IMR-90 (cell line): Measurements from ENCODE around the gene RFPL4AL1. TPM values are rescaled to one million over a fixed set of nuclear protein-coding genes. Genes with fewer than 3 reads are reported as not detected.

Source experiments
- ATAC-seq: fragments of 200-7000 bp; cut with Tn5 transposase; 2 replicates; pipeline ENCODE4 v1.9.1; 2020; ENCODE audit warnings: low read depth, mild to moderate bottlenecking, moderate library complexity
- BruUV-seq: library from RNA; stranded (reverse); fragments of 400-500 nt; replicated peaks from 2 replicates; lab custom pipeline; 2021; lab: Mats Ljungman, UMichigan
- CTCF ChIA-PET: fragments of 300-600 bp; formaldehyde crosslinking; extraction: SDS; loops from one replicate; lab custom pipeline; 2021; ENCODE audit warnings: antibody characterized with exemption; lab: Yijun Ruan, JAX
- POLR2A ChIA-PET: fragments of 300-600 bp; sonication (Branson Sonifier 250); formaldehyde crosslinking; loops from one replicate; lab custom pipeline; 2022; ENCODE audit warnings: antibody characterized with exemption; ENCODE audit not compliant: unreplicated experiment; lab: Charles Lee
- DNase-seq: peaks from one replicate; pipeline ENCODE4 v3.0.0; 2013
- H2AFZ ChIP-seq: replicated peaks from 2 replicates; pipeline ENCODE3; 2013; ENCODE audit warnings: low read length, mild to moderate bottlenecking; ENCODE audit not compliant: poor library complexity
- H2AK5ac ChIP-seq: 2 replicates; pipeline ENCODE4 v1.6.1; 2013; ENCODE audit warnings: low read depth, low read length, inconsistent platforms
- H2AK9ac ChIP-seq: replicated peaks from 2 replicates; pipeline ENCODE3; 2013; ENCODE audit warnings: mild to moderate bottlenecking, low read depth, low read length, moderate library complexity; ENCODE audit not compliant: poor library complexity
- H2BK120ac ChIP-seq: 2 replicates; pipeline ENCODE4 v1.6.1; 2013; ENCODE audit warnings: low read depth, low read length, inconsistent platforms
- H2BK15ac ChIP-seq: 3 replicates; pipeline ENCODE4 v1.6.1; 2013; ENCODE audit warnings: low read depth, low read length, inconsistent platforms
- H2BK20ac ChIP-seq: 2 replicates; pipeline ENCODE4 v1.6.1; 2013; ENCODE audit warnings: low read depth, mild to moderate bottlenecking, inconsistent platforms, low read length, moderate library complexity
- H2BK5ac ChIP-seq: 2 replicates; pipeline ENCODE4 v1.6.1; 2013; ENCODE audit warnings: mild to moderate bottlenecking, low read depth, low read length, inconsistent platforms; ENCODE audit not compliant: poor library complexity, severe bottlenecking
- H3K14ac ChIP-seq: replicated peaks from 2 replicates; pipeline ENCODE4 v1.6.1; 2013; ENCODE audit warnings: low read depth, low read length, inconsistent platforms
- H3K18ac ChIP-seq: 2 replicates; pipeline ENCODE4 v1.6.1; 2013; ENCODE audit warnings: low read depth, low read length, control low read depth
- H3K23ac ChIP-seq: 2 replicates; pipeline ENCODE4 v1.6.1; 2013; ENCODE audit warnings: low read depth, low read length, inconsistent platforms
- H3K27ac ChIP-seq: 2 replicates; pipeline ENCODE4 v1.5.1; 2013; ENCODE audit warnings: mild to moderate bottlenecking, control low read depth, low read length; ENCODE audit not compliant: insufficient read depth
- H3K27me3 ChIP-seq: 2 replicates; pipeline ENCODE4 v1.6.1; 2013; ENCODE audit warnings: low read length; ENCODE audit not compliant: control insufficient read depth, insufficient read depth
- H3K36me3 ChIP-seq: 2 replicates; pipeline ENCODE4 v1.6.1; 2013; ENCODE audit warnings: low read length, mixed read lengths; ENCODE audit not compliant: control insufficient read depth, insufficient read depth
- H3K4ac ChIP-seq: 2 replicates; pipeline ENCODE4 v1.6.1; 2013; ENCODE audit warnings: low read depth, low read length, inconsistent platforms
- H3K4me1 ChIP-seq: 2 replicates; pipeline ENCODE4 v1.6.1; 2013; ENCODE audit warnings: low read length, mixed read lengths; ENCODE audit not compliant: control insufficient read depth, insufficient read depth
- H3K4me2 ChIP-seq: 2 replicates; pipeline ENCODE4 v1.6.1; 2013; ENCODE audit warnings: low read depth, mild to moderate bottlenecking, control low read depth, low read length, moderate library complexity
- H3K4me3 ChIP-seq: 2 replicates; pipeline ENCODE4 v1.5.1; 2013; ENCODE audit warnings: low read depth, mild to moderate bottlenecking, control low read depth, low read length, moderate library complexity; ENCODE audit not compliant: insufficient read depth
- H3K56ac ChIP-seq: 2 replicates; pipeline ENCODE4 v1.6.1; 2013; ENCODE audit warnings: low read length, inconsistent platforms; ENCODE audit not compliant: insufficient read depth; ENCODE audit errors: extremely low read depth
- H3K79me1 ChIP-seq, 2 experiments: 2 replicates each; pipeline ENCODE4 v1.6.1; 2013; ENCODE audit warnings: low read length in 2 of 2, inconsistent platforms in 1 of 2, low read depth in 1 of 2
- H3K9ac ChIP-seq: 2 replicates; pipeline ENCODE4 v1.6.1; 2013; ENCODE audit warnings: low read depth, low read length, control low read depth
- H3K9me1 ChIP-seq: 2 replicates; pipeline ENCODE4 v1.6.1; 2013; ENCODE audit warnings: low read length, inconsistent platforms; ENCODE audit not compliant: insufficient read depth
- H3K9me3 ChIP-seq: 2 replicates; pipeline ENCODE4 v1.6.1; 2013; ENCODE audit warnings: low read length; ENCODE audit not compliant: control insufficient read depth, insufficient read depth
- H4K20me1 ChIP-seq: 2 replicates; pipeline ENCODE4 v1.6.1; 2013; ENCODE audit warnings: low read length, inconsistent platforms; ENCODE audit not compliant: insufficient read depth
- H4K5ac ChIP-seq: 2 replicates; pipeline ENCODE4 v1.6.1; 2013; ENCODE audit warnings: mild to moderate bottlenecking, low read depth, low read length, control low read depth
- H4K8ac ChIP-seq, 2 experiments: 2 replicates each; pipeline ENCODE4 v1.6.1; 2013; ENCODE audit warnings: low read depth in 2 of 2, low read length in 2 of 2, control low read depth in 1 of 2, inconsistent platforms in 1 of 2
- H4K91ac ChIP-seq: 2 replicates; pipeline ENCODE4 v1.6.1; 2013; ENCODE audit warnings: low read depth, low read length, inconsistent platforms; ENCODE audit not compliant: insufficient read depth
- BHLHE40 ChIP-seq: fragments of 150-350 bp; IDR thresholded peaks from 2 replicates; pipeline ENCODE4 v1.6.1; 2016; ENCODE audit warnings: mild to moderate bottlenecking, low read depth, low read length
- CEBPB ChIP-seq: IDR thresholded peaks from 2 replicates; pipeline ENCODE4 v1.6.1; 2012; ENCODE audit warnings: low read depth, low read length, improper control_type of control experiment
- CHD1 ChIP-seq: IDR thresholded peaks from 2 replicates; pipeline ENCODE4 v1.6.1; 2012; ENCODE audit warnings: low read depth, low read length, improper control_type of control experiment
- FOS ChIP-seq: fragments of 150-350 bp; IDR thresholded peaks from 2 replicates; pipeline ENCODE4 v1.6.1; 2016; ENCODE audit warnings: low read depth, low read length
- MAFK ChIP-seq: IDR thresholded peaks from 2 replicates; pipeline ENCODE4 v1.6.1; 2012; ENCODE audit warnings: low read depth, low read length, improper control_type of control experiment
- MAZ ChIP-seq: IDR thresholded peaks from 2 replicates; pipeline ENCODE4 v1.6.1; 2012; ENCODE audit warnings: low read depth, mild to moderate bottlenecking, low read length, improper control_type of control experiment, moderate library complexity, borderline replicate concordance
- MXI1 ChIP-seq: IDR thresholded peaks from 2 replicates; pipeline ENCODE4 v1.6.1; 2012; ENCODE audit warnings: low read depth, mild to moderate bottlenecking, low read length, moderate library complexity, borderline replicate concordance
- NFE2L2 ChIP-seq: fragments of 150-350 bp; IDR thresholded peaks from 2 replicates; pipeline ENCODE4 v1.6.1; 2016; ENCODE audit warnings: low read depth, mild to moderate bottlenecking, low read length
- POLR2A ChIP-seq: IDR thresholded peaks from 2 replicates; pipeline ENCODE4 v1.6.1; 2012; ENCODE audit warnings: mild to moderate bottlenecking, low read depth, low read length
- RFX5 ChIP-seq: IDR thresholded peaks from 2 replicates; pipeline ENCODE4 v1.8.0; 2012; ENCODE audit warnings: low read depth, mild to moderate bottlenecking, low read length, moderate library complexity
- SMC3 ChIP-seq: fragments of 150-350 bp; IDR thresholded peaks from 2 replicates; pipeline ENCODE4 v1.6.1; 2016; ENCODE audit warnings: low read depth, mild to moderate bottlenecking, antibody characterized with exemption, low read length, moderate library complexity
- WGBS, 2 experiments: methylation state at CpG; one replicate each; pipeline versions ENCODE4 v1.1.5 to v1.1.7; 2013; ENCODE audit warnings: missing lambda C conversion rate in 2 of 2; ENCODE audit not compliant: insufficient read length in 1 of 2; ENCODE audit errors: extremely low coverage in 2 of 2; 5-methylcytosine and 5-hydroxymethylcytosine counted together
- dilution Hi-C: fragments of 300-500 bp; cut with HindIII; formaldehyde crosslinking; loops from one replicate; pipeline ENCODE4 v1.14.3; 2018; ENCODE audit warnings: low sequenced_read_pairs; ENCODE audit not compliant: unreplicated experiment
- in situ Hi-C: fragments of 300-500 bp; cut with MboI; formaldehyde crosslinking; loops from 3 replicates; pipeline ENCODE4 v1.14.3; 2019; ENCODE audit warnings: low sequenced_read_pairs, inconsistent platforms, mixed read lengths
- intact Hi-C: fragments of 100-400 bp; cut with micrococcal nuclease; formaldehyde crosslinking; loops from 2 replicates; pipeline ENCODE4 v1.10.0; 2022
- polyA plus RNA-seq, 3 experiments: library from polyadenylated mRNA; depleted of rRNA; stranded (reverse); fragments of >200 nt; gene quantifications; 2 replicates each; pipeline ENCODE4 v1.2.3, GENCODE V29; 2012; ENCODE audit warnings: low replicate concordance in 1 of 3
- total RNA-seq: library from RNA; depleted of rRNA; stranded (reverse); fragments of >200 nt; gene quantifications from 2 replicates; pipeline ENCODE4 v1.2.3, GENCODE V29; 2012
- TF ChIP-seq, protein P1 (sequence below): fragments of 150-350 bp; IDR thresholded peaks from 2 replicates; pipeline ENCODE4 v1.6.1; 2017; ENCODE audit warnings: mild to moderate bottlenecking, antibody characterized with exemption, low read length, low read depth
- TF ChIP-seq, protein P2 (sequence below): fragments of 150-350 bp; IDR thresholded peaks from 2 replicates; pipeline ENCODE4 v1.6.1; 2016; ENCODE audit warnings: low read depth, mild to moderate bottlenecking, low read length, moderate library complexity, borderline replicate concordance

The RFPL4AL1 gene
- total and polyA plus RNA-seq, 2 of the 4 experiments (the other 2 are of a cell fraction): not detected

DNA sequence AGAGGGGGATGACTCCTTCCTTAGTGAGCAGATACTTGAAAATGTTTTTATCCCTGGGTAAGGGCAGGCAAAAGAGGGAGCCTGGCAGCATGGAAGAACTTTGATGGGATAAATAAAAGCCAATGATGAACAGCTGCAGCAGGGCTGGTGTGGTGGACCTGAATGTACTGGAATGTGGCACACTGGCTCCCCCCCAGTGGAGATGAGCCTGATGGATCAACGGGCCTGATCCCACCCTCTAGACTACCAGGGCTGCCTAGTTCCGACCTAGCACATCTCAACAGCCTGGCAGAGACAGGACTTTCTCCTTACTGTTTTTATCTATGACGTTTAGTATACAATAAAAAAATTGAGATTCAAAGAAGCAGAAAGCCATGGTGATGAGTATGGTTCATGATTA, 42.4 kb downstream of the RFPL4AL1 start:
- no peak overlapping the region for H3K23ac ChIP-seq
- H3K56ac ChIP-seq: no peak overlapping the region
- H2BK120ac ChIP-seq: no peak overlapping the region
- no peak overlapping the region for H3K4me2 ChIP-seq
- H3K9ac ChIP-seq: no peak overlapping the region
- H3K18ac ChIP-seq: no peak overlapping the region
- H3K27ac ChIP-seq: no peak overlapping the region
- H3K14ac ChIP-seq: no peak overlapping the region
- no peak overlapping the region for H4K8ac ChIP-seq
- no peak overlapping the region for H3K4me3 ChIP-seq
- no peak for DNase-seq
- no peak overlapping the region for H2AFZ ChIP-seq
- no CpG with 5 or more reads among the region's 3 CpGs for WGBS, 2 experiments
- in situ Hi-C loops: no loop called here
- TF ChIP-seq MAZ (no peak), CEBPB (no peak), SMC3 (no peak), POLR2A (no peak), BHLHE40 (no peak), MAFK (no peak), CHD1 (no peak), RFX5 (no peak), MXI1 (no peak), NFE2L2 (no peak), FOS (no peak)
- TF ChIP-seq, protein P1, sequence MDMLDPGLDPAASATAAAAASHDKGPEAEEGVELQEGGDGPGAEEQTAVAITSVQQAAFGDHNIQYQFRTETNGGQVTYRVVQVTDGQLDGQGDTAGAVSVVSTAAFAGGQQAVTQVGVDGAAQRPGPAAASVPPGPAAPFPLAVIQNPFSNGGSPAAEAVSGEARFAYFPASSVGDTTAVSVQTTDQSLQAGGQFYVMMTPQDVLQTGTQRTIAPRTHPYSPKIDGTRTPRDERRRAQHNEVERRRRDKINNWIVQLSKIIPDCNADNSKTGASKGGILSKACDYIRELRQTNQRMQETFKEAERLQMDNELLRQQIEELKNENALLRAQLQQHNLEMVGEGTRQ: no peak
- TF ChIP-seq, protein P2, sequence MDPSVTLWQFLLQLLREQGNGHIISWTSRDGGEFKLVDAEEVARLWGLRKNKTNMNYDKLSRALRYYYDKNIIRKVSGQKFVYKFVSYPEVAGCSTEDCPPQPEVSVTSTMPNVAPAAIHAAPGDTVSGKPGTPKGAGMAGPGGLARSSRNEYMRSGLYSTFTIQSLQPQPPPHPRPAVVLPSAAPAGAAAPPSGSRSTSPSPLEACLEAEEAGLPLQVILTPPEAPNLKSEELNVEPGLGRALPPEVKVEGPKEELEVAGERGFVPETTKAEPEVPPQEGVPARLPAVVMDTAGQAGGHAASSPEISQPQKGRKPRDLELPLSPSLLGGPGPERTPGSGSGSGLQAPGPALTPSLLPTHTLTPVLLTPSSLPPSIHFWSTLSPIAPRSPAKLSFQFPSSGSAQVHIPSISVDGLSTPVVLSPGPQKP: no peak
- H3K4ac ChIP-seq: no peak overlapping the region
- no peaks in the 10 kb centered on the region for H3K4me1 ChIP-seq
- peaks cover 18% of the 10 kb centered on the region for H3K9me3 ChIP-seq
- no peaks in the 10 kb centered on the region for H3K36me3 ChIP-seq
- H2BK20ac ChIP-seq: no peak overlapping the region
- no peaks in the 10 kb centered on the region for H3K9me1 ChIP-seq
- dilution Hi-C loops: no loop called here
- H3K79me1 ChIP-seq: no peaks in the 10 kb centered on the region
- no TSS peak for BruUV-seq
- H4K91ac ChIP-seq: no peak overlapping the region
- H3K27me3 ChIP-seq: no peaks in the 10 kb centered on the region
- no peaks in the 10 kb centered on the region for H4K20me1 ChIP-seq
- H2AK9ac ChIP-seq: no peak overlapping the region
- H2BK15ac ChIP-seq: no peak overlapping the region
- ChIA-PET CTCF (no interaction called here), POLR2A (no interaction called here)
- no peak overlapping the region for H4K5ac ChIP-seq
- intact Hi-C loops: no loop called here
- no peak overlapping the region for H2BK5ac ChIP-seq
- H2AK5ac ChIP-seq: no peak overlapping the region
- ATAC-seq: no peak
